Measurements from ENCODE around the gene KRT78. TPM values are rescaled to one million over a fixed set of nuclear protein-coding genes. Genes with fewer than 3 reads are reported as not detected.

The KRT78 gene
- total RNA-seq, 1 experiment from 2014 or later, result not detected

- no peak overlapping the region for H3K27ac ChIP-seq (ENCODE audit: low read depth, low read length, poor library complexity, severe bottlenecking)
- H3K9me3 ChIP-seq (ENCODE audit: low read depth, low read length, poor library complexity, severe bottlenecking), result no peaks in the 10 kb centered on the region
- CTCF ChIA-PET, result no interaction called here
- TF ChIP-seq CTCF (conservative IDR thresholded peaks at IDR 0.05; ENCODE audit: low read depth, low read length) (no peak), EZH2 (IDR thresholded peaks at IDR 0.05; ENCODE audit: borderline replicate concordance, low read depth, low read length, poor library complexity, severe bottlenecking) (no peak)
- no peak for DNase-seq (ENCODE audit: low spot score)
- no peaks in the 10 kb centered on the region for H3K27me3 ChIP-seq (replicated peaks; ENCODE audit: insufficient read depth, low read depth, low read length, poor library complexity)
- no TSS peak for BruUV-seq (replicated peaks)
- no peak overlapping the region for H3K4me3 ChIP-seq (ENCODE audit: low read depth, low read length, poor library complexity, severe bottlenecking)
- intact Hi-C loops (cut with micrococcal nuclease; ENCODE audit: unreplicated experiment), result no loop called here
- H3K36me3 ChIP-seq (ENCODE audit: insufficient read depth, low read length, poor library complexity, severe bottlenecking), result no peaks in the 10 kb centered on the region
- POLR2A ChIA-PET (ENCODE audit: low non-redundant PET), result no interaction called here
- H3K4me1 ChIP-seq (ENCODE audit: insufficient read depth, low read length, poor library complexity, severe bottlenecking), result no peaks in the 10 kb centered on the region
These were observed 10.8 kb downstream of the KRT78 start for GRCh38 chr12:52837781-52838608.

DNA sequence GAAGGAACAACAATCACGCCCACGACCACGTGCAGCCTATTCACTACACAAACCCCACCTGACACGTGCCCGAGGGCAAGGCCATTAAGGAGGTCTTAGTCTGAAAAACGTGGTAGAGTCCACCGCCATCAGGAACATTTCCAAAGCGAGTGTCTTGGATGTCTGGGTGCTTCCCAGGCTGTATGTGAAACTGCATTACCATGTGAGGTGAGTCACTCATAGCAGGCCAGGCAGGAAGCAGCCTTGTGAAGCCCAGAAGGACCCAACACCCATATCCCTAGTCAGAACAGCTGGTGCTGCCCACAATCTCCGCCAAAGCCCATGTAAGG lies 11.4 kb downstream of the KRT78 start:
- DNase-seq (ENCODE audit: low spot score), result no peak
- no TSS peak for BruUV-seq (replicated peaks)
- TF ChIP-seq EZH2 (IDR thresholded peaks at IDR 0.05; ENCODE audit: borderline replicate concordance, low read depth, low read length, poor library complexity, severe bottlenecking) (no peak), CTCF (conservative IDR thresholded peaks at IDR 0.05; ENCODE audit: low read depth, low read length) (no peak)
- Histone ChIP-seq H3K9me3 (ENCODE audit: low read depth, low read length, poor library complexity, severe bottlenecking) (no peaks in the 10 kb centered on the region), H3K27me3 (replicated peaks; ENCODE audit: insufficient read depth, low read depth, low read length, poor library complexity) (no peaks in the 10 kb centered on the region), H3K27ac (ENCODE audit: low read depth, low read length, poor library complexity, severe bottlenecking) (no peak overlapping the region), H3K4me1 (ENCODE audit: insufficient read depth, low read length, poor library complexity, severe bottlenecking) (no peaks in the 10 kb centered on the region), H3K36me3 (ENCODE audit: insufficient read depth, low read length, poor library complexity, severe bottlenecking) (no peaks in the 10 kb centered on the region), H3K4me3 (ENCODE audit: low read depth, low read length, poor library complexity, severe bottlenecking) (no peak overlapping the region)
- POLR2A ChIA-PET (ENCODE audit: low non-redundant PET), result no interaction called here
- intact Hi-C loops (cut with micrococcal nuclease; ENCODE audit: unreplicated experiment), result no loop called here
- CTCF ChIA-PET, result no interaction called here

DNA sequence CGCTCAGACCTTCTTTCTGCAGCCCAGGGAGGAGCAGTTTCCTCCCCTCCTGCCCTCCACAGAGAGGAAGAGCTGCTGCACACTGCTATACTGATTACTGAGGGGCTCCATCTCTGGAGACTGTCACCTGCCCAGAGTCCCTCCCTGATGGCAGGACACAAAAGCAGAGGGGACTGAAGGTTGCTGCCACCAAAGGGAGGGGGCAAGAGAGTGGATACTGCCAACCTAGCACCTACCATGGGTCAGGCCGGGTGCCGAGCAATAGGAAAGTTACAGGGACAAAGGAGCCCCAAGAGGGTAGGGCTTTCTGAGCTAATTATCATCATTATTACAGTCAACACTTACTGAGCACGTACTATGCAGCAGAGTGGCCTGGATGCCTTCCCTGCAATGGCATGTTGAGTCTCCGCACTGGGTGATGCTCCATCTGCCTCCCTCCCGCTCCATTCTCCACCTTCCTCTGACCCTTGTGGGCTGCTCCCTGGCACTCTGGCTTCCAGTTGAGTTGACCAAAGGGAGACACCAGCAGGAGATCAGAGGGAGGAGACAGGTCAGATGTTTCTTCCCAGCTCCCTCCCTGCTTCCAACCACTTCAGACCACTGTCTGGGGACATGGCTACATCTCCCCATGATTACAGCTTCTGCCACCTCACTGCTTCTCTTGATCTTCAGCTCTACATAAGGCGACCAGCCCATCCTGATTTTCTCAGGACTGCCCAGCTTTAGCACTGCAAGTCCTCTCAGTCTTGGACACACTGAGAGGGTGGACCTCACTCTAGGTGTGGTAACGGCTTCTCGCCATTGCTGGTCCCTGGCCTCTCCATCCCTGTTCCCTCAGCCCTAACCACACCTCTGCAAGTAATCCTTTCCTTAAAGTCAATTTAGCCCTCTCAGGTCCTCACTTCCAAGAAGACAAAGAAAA lies 12.0 kb downstream of the KRT78 start:
- no peak for DNase-seq (ENCODE audit: low spot score)
- Histone ChIP-seq H3K4me3 (ENCODE audit: low read depth, low read length, poor library complexity, severe bottlenecking) (no peak overlapping the region), H3K27me3 (replicated peaks; ENCODE audit: insufficient read depth, low read depth, low read length, poor library complexity) (no peaks in the 10 kb centered on the region), H3K9me3 (ENCODE audit: low read depth, low read length, poor library complexity, severe bottlenecking) (no peaks in the 10 kb centered on the region), H3K4me1 (ENCODE audit: insufficient read depth, low read length, poor library complexity, severe bottlenecking) (no peaks in the 10 kb centered on the region), H3K36me3 (ENCODE audit: insufficient read depth, low read length, poor library complexity, severe bottlenecking) (no peaks in the 10 kb centered on the region), H3K27ac (ENCODE audit: low read depth, low read length, poor library complexity, severe bottlenecking) (no peak overlapping the region)
- POLR2A ChIA-PET (ENCODE audit: low non-redundant PET), result no interaction called here
- intact Hi-C loops (cut with micrococcal nuclease; ENCODE audit: unreplicated experiment), result no loop called here
- no TSS peak for BruUV-seq (replicated peaks)
- CTCF ChIA-PET, result no interaction called here
- TF ChIP-seq EZH2 (IDR thresholded peaks at IDR 0.05; ENCODE audit: borderline replicate concordance, low read depth, low read length, poor library complexity, severe bottlenecking), result no peak
- TF ChIP-seq CTCF (conservative IDR thresholded peaks at IDR 0.05; ENCODE audit: low read depth, low read length), result no peak

All from A673 (cell line).